NK-92 treated with Interleukin-12 subunit alpha and Interleukin-12 subunit beta, amount 100 ng/mL, for 24 hours (cell line): ENCODE measurements around the gene SGCA.

Experiments
- DNase-seq: peaks from one replicate; lab custom pipeline; 2025; lab: John Stamatoyannopoulos, UW

SGCA gene

GRCh38 chr17:50149417-50150353 lies 16.1 kb upstream of the SGCA start:
- peak; percentile 39 for DNase-seq

- no peak for DNase-seq
Observed at GRCh38 chr17:50150354-50151040, 15.3 kb upstream of the SGCA start, which contains the start of gene PPP1R9B. Gene PPP1R9B, minus strand, starts transcription at chr17:50150677. Its CDS starts 164 bp downstream, at chr17:50150513.

GRCh38 chr17:50151041-50151936 lies 14.5 kb upstream of the SGCA start:
- DNase-seq, result peak; percentile 87

- peak; percentile 66 for DNase-seq
Observed at GRCh38 chr17:50151937-50152547, 13.8 kb upstream of the SGCA start.

GRCh38 chr17:50152736-50153135 lies 13.1 kb upstream of the SGCA start:
- no peak for DNase-seq

- DNase-seq, result no peak
Observed at GRCh38 chr17:50153650-50154575, 11.9 kb upstream of the SGCA start.

- no peak for DNase-seq
Observed at GRCh38 chr17:50154604-50155003, 11.2 kb upstream of the SGCA start.

GRCh38 chr17:50155115-50155819 lies 10.5 kb upstream of the SGCA start:
- no peak for DNase-seq

GRCh38 chr17:50157891-50158290 lies 7.9 kb upstream of the SGCA start:
- DNase-seq, result no peak

GRCh38 chr17:50161023-50161910 lies 4.5 kb upstream of the SGCA start:
- DNase-seq, result peak; percentile 89

- no peak for DNase-seq
Observed at GRCh38 chr17:50161911-50162288, 3.9 kb upstream of the SGCA start.

- no peak for DNase-seq
Observed at GRCh38 chr17:50162466-50163254, 3.1 kb upstream of the SGCA start.

- DNase-seq, result no peak
Observed at GRCh38 chr17:50163843-50164696, 1.7 kb upstream of the SGCA start.

- no peak for DNase-seq
Observed at GRCh38 chr17:50164697-50164988, 1.2 kb upstream of the SGCA start.

- DNase-seq, result no peak
Observed at GRCh38 chr17:50165066-50165465, 739 bp upstream of the SGCA start.

- no peak for DNase-seq
Observed at GRCh38 chr17:50165466-50165865, 339 bp upstream of the SGCA start.

GRCh38 chr17:50166518-50167181 lies 845 bp downstream of the SGCA start:
- no peak for DNase-seq
